ENCODE results near the gene MDFIC.

The MDFIC gene

GRCh38 chr7:115060095-115060870 lies 138.4 kb downstream of the MDFIC start:
- H3K27ac ChIP-seq (ENCODE audit: low read depth, low read length), result no peak overlapping the region

GRCh38 chr7:115066050-115066449 lies 144.2 kb downstream of the MDFIC start:
- no peak overlapping the region for H3K27ac ChIP-seq (ENCODE audit: low read depth, low read length)
- no peaks in the 10 kb centered on the region for H3K36me3 ChIP-seq (ENCODE audit: control insufficient read depth, insufficient read depth, low read length)
- H3K9ac ChIP-seq (ENCODE audit: low read depth, low read length), result no peak overlapping the region
- H3K4me3 ChIP-seq (ENCODE audit: low read depth, low read length), result no peak overlapping the region
- H3K4me1 ChIP-seq (ENCODE audit: control insufficient read depth, insufficient read depth, low read length), result no peaks in the 10 kb centered on the region
- H3K9me3 ChIP-seq (ENCODE audit: control insufficient read depth, insufficient read depth, low read length), result no peaks in the 10 kb centered on the region
- H3K27me3 ChIP-seq (ENCODE audit: control insufficient read depth, insufficient read depth, low read length), result no peaks in the 10 kb centered on the region

More at GRCh38 chr7:115060095-115060870, 138.4 kb downstream of the MDFIC start:
- H3K9ac ChIP-seq (ENCODE audit: low read depth, low read length), result no peak overlapping the region
- no peaks in the 10 kb centered on the region for H3K4me1 ChIP-seq (ENCODE audit: control insufficient read depth, insufficient read depth, low read length)
- H3K36me3 ChIP-seq (ENCODE audit: control insufficient read depth, insufficient read depth, low read length), result no peaks in the 10 kb centered on the region
- H3K27me3 ChIP-seq (ENCODE audit: control insufficient read depth, insufficient read depth, low read length), result no peaks in the 10 kb centered on the region
- H3K4me3 ChIP-seq (ENCODE audit: low read depth, low read length), result no peak overlapping the region
- H3K9me3 ChIP-seq (ENCODE audit: control insufficient read depth, insufficient read depth, low read length), result no peaks in the 10 kb centered on the region

GRCh38 chr7:115066634-115067033 lies 144.7 kb downstream of the MDFIC start:
- Histone ChIP-seq H3K9me3 (ENCODE audit: control insufficient read depth, insufficient read depth, low read length) (no peaks in the 10 kb centered on the region), H3K36me3 (ENCODE audit: control insufficient read depth, insufficient read depth, low read length) (no peaks in the 10 kb centered on the region), H3K9ac (ENCODE audit: low read depth, low read length) (no peak overlapping the region), H3K4me1 (ENCODE audit: control insufficient read depth, insufficient read depth, low read length) (no peaks in the 10 kb centered on the region), H3K4me3 (ENCODE audit: low read depth, low read length) (no peak overlapping the region), H3K27me3 (ENCODE audit: control insufficient read depth, insufficient read depth, low read length) (no peaks in the 10 kb centered on the region), H3K27ac (ENCODE audit: low read depth, low read length) (no peak overlapping the region)

- no peak overlapping the region for H3K4me3 ChIP-seq (ENCODE audit: low read depth, low read length)
- no peak overlapping the region for H3K9ac ChIP-seq (ENCODE audit: low read depth, low read length)
- H3K9me3 ChIP-seq (ENCODE audit: control insufficient read depth, insufficient read depth, low read length), result no peaks in the 10 kb centered on the region
- no peaks in the 10 kb centered on the region for H3K36me3 ChIP-seq (ENCODE audit: control insufficient read depth, insufficient read depth, low read length)
- no peak overlapping the region for H3K27ac ChIP-seq (ENCODE audit: low read depth, low read length)
- no peaks in the 10 kb centered on the region for H3K27me3 ChIP-seq (ENCODE audit: control insufficient read depth, insufficient read depth, low read length)
- no peaks in the 10 kb centered on the region for H3K4me1 ChIP-seq (ENCODE audit: control insufficient read depth, insufficient read depth, low read length)
Observed at GRCh38 chr7:115068220-115068619, 146.3 kb downstream of the MDFIC start.

All from HUES48 (cell line).